ENCODE measurements around the gene SERPINA3. TPM values are rescaled to one million over a fixed set of nuclear protein-coding genes. Genes with fewer than 3 reads are reported as not detected.

The SERPINA3 gene
- total RNA-seq, 1 donor from 2014 or later = not detected

DNA sequence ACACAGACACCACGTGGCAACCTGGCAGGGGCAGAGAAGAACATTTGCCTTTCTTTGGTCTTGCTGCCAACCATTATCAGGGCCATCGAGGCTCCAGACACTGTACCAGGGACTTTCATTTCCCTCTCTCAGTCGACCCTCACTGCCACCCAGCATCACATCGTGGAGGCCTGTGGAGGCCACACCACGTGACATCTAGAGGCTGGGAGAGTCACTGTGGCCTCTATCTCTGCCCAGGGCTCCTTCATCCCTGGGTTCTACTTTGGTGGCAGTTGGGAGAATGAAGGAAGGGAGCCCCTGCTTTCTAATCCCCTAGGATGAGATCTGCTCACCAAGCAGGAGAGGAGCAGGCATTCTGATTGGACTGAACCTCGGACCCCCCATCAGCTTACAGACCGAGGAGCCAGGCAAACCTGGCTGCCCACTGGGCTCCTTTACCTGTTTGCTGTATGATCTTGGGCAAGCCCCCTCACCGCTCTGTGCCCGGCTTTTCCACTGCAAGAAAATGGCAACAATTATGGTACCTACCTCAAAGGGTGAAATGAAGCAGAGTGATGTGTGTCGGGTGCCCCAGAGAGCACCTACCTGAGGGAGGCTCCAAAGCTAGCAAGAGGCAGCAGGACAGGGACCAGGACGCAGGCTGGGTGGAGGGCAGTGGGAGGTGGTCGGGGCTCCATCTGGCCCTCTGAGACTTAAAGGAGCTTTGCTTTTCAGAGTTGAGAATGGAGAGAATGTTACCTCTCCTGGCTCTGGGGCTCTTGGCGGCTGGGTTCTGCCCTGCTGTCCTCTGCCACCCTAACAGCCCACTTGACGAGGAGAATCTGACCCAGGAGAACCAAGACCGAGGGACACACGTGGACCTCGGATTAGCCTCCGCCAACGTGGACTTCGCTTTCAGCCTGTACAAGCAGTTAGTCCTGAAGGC, 1.8 kb downstream of the SERPINA3 start:
- H3K36me3 Mint-ChIP-seq (ENCODE audit: low read depth) = no peaks in the 10 kb centered on the region
- no peak for DNase-seq
- no peak overlapping the region for H3K4me3 Mint-ChIP-seq
- intact Hi-C loops (cut with micrococcal nuclease) = no loop called here
- no peak overlapping the region for H3K27ac Mint-ChIP-seq
- no peaks in the 10 kb centered on the region for H3K27me3 Mint-ChIP-seq
- H3K4me1 Mint-ChIP-seq = no peaks in the 10 kb centered on the region
- peaks cover 18% of the 10 kb centered on the region for H3K9me3 Mint-ChIP-seq

DNA sequence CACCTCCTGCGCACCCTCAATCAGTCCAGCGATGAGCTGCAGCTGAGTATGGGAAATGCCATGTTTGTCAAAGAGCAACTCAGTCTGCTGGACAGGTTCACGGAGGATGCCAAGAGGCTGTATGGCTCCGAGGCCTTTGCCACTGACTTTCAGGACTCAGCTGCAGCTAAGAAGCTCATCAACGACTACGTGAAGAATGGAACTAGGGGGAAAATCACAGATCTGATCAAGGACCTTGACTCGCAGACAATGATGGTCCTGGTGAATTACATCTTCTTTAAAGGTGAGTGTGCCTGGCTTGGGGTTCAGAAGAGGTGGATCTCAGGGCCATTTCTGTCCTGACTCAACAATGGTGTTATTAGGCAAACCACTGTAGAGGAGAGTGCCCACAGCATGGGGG, 2.6 kb downstream of the SERPINA3 start:
- Mint-ChIP-seq H3K9me3 (peaks cover 19% of the 10 kb centered on the region), H3K27ac (no peak overlapping the region), H3K36me3 (ENCODE audit: low read depth) (no peaks in the 10 kb centered on the region), H3K27me3 (no peaks in the 10 kb centered on the region), H3K4me1 (no peaks in the 10 kb centered on the region), H3K4me3 (no peak overlapping the region)
- intact Hi-C loops (cut with micrococcal nuclease) = no loop called here
- DNase-seq = no peak

DNA sequence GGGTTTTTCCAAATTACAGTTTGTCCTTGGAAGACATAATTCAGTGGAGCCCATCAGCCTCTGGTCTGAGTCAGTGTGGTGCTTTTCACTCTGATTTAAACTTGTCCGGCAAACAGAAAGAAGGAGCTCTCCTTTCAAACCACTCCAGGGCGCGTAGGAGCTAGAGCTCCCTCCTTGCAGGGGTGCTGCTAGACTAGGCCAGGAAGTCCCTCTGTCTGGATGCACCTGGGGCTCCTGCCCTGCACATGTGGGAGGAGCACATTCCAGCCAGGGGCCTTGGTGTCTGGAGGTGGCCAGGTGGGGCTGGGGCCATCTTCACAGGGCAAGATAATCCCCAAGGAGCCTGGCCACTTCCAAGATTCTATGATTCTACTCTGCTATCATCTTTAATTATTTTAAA, 3.1 kb downstream of the SERPINA3 start:
- no peaks in the 10 kb centered on the region for H3K27me3 Mint-ChIP-seq
- no peak overlapping the region for H3K27ac Mint-ChIP-seq
- intact Hi-C loops (cut with micrococcal nuclease) = no loop called here
- no peaks in the 10 kb centered on the region for H3K36me3 Mint-ChIP-seq (ENCODE audit: low read depth)
- no peak for DNase-seq
- H3K4me3 Mint-ChIP-seq = no peak overlapping the region
- peaks cover 19% of the 10 kb centered on the region for H3K9me3 Mint-ChIP-seq
- no peaks in the 10 kb centered on the region for H3K4me1 Mint-ChIP-seq

DNA sequence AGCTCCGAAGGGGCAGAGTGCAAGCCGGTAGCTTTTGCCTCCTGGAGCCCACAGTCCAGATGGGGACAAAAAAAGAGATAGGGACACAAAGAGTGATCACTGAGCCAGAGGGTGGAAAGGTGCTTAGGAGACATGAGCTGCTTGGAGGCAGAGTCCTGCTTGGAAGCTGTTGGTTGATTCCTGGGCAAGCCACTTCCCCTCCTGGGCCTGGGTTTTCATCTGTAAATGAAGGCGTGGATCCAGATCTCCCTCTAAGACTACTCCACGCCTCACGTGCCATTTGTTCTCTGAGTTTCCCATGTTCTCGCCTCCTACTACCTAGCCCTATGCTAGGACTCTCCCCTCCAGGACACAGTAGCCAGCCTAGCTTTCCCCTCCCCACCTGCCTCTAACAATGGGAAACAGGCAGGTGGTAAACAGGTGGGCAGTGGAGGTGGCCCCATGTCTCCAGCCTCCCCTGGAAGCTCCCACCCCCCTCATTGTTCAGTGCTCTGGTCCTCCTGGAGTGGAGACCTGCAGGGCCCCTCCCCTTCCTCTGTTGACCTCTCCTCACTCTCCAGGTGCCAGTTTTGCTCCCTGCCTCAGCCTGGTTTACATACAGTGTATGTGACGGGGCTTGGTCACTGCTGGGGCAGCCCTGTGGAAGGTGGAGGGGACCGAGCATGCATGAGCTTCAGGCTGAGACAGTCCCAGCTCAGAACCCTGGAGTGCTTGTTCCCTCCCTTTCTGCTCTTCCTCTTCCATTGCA, 3.8 kb downstream of the SERPINA3 start:
- no peaks in the 10 kb centered on the region for H3K27me3 Mint-ChIP-seq
- DNase-seq = no peak
- H3K9me3 Mint-ChIP-seq = peaks cover 19% of the 10 kb centered on the region
- intact Hi-C loops (cut with micrococcal nuclease) = no loop called here
- no peak overlapping the region for H3K4me3 Mint-ChIP-seq
- no peaks in the 10 kb centered on the region for H3K36me3 Mint-ChIP-seq (ENCODE audit: low read depth)
- H3K27ac Mint-ChIP-seq = no peak overlapping the region
- H3K4me1 Mint-ChIP-seq = no peaks in the 10 kb centered on the region

DNA sequence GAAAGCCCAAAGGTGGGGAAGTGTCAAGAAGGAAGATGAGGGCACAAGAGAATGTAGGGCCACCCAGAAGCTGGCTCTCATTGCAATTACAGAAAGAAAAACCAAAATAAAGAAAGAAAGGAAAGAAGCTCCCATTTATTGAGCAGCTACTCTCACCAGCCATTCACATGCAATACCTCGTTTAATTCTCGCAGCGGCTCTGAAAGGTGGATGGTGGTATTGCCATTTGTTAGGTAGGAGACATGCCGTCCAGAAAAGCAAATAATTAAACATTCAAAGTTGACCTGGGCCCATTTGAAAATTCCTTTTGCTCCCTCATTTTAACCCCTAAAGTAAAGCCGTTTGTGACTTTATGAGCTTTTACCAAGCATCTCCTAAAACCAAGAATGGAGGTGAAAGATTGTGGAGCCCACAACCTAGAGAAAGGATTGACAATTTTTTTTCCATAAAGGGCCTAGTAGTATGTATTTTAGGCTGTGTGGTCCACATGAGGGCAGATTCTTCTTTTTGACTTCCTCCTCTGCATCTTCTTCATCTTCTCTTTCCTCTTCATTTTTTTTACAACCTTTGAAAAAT, 5.3 kb downstream of the SERPINA3 start:
- Mint-ChIP-seq H3K9me3 (peaks cover 19% of the 10 kb centered on the region), H3K36me3 (ENCODE audit: low read depth) (no peaks in the 10 kb centered on the region), H3K4me3 (no peak overlapping the region), H3K4me1 (no peaks in the 10 kb centered on the region), H3K27me3 (no peaks in the 10 kb centered on the region), H3K27ac (no peak overlapping the region)
- no peak for DNase-seq
- intact Hi-C loops (cut with micrococcal nuclease) = no loop called here

DNA sequence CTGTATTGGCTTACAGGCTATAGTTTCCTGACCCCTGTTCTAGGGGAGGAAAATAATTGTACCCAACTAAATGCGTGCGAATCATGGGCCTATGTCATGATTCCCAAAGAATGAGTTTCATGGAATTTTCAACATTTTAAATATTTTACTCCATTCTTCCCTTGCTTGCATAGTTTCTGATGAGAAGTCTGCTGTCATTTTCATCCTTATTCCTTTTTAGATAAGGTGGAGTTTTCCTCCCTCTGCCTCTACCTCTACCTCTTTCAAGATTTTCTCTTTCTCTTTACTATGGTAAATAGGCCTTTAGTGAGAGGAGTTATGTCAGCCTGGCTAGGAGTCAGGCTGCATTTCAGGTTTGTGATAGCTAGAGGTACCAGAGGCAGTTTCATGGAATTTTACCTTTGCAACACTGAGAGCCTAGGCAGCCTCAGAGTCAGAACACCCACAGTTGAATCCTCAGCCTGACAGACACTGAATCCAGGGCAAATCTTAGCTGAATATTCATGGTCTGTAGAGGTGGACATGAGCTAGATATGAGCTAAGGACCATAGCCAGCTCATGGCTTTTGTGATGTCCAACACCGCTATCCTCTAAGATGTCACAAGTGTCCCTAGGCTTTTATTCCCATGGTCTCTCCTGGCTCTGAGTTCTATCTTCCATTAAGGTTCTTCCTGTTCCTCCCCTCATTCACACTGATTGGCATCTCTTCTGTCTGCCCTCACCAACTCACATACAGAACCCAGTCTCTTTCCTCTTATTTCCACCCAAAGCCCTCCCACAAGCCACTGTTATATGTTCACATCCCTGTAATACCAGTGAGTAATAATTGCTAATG, 6.0 kb downstream of the SERPINA3 start:
- Mint-ChIP-seq H3K36me3 (ENCODE audit: low read depth) (no peaks in the 10 kb centered on the region), H3K27me3 (no peaks in the 10 kb centered on the region), H3K9me3 (peaks cover 19% of the 10 kb centered on the region), H3K4me1 (no peaks in the 10 kb centered on the region), H3K27ac (no peak overlapping the region), H3K4me3 (no peak overlapping the region)
- intact Hi-C loops (cut with micrococcal nuclease) = no loop called here
- DNase-seq = no peak

DNA sequence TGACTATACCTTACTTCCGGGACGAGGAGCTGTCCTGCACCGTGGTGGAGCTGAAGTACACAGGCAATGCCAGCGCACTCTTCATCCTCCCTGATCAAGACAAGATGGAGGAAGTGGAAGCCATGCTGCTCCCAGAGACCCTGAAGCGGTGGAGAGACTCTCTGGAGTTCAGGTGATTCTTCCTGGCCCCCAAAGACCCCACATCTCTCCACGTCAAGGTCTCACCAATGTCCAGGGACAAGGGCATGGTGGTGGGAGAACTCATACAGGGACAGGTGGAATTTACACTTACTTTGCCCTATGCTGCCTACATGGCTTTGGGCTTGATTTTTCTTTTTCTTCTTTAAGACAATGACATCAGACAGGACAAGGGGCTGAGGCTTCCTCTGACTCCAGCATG, 7.1 kb downstream of the SERPINA3 start:
- Mint-ChIP-seq H3K27me3 (no peaks in the 10 kb centered on the region), H3K4me1 (no peaks in the 10 kb centered on the region), H3K4me3 (no peak overlapping the region), H3K36me3 (ENCODE audit: low read depth) (no peaks in the 10 kb centered on the region), H3K9me3 (peaks cover 19% of the 10 kb centered on the region), H3K27ac (no peak overlapping the region)
- intact Hi-C loops (cut with micrococcal nuclease) = no loop called here
- no peak for DNase-seq

DNA sequence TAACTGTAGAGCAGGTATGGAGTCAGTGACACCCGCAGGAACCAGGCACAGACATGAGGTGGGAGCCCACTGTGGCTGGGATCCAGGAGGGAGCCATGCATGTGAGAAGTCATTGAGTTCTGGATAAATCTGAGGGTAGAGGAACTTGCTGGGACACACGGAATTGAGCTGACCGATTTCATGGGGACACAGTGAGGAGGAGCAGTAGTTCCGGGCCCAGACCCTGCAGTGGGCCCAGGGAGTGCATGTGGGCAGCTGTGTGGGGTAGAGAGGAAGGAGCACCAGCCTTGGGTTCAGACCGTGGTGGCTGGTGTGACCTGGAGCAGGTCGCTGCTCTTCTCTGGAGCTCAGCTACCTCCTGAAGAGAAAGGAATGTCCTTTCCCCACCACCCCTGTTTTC, 8.4 kb downstream of the SERPINA3 start:
- Mint-ChIP-seq H3K27ac (no peak overlapping the region), H3K27me3 (no peaks in the 10 kb centered on the region), H3K4me3 (no peak overlapping the region), H3K9me3 (peaks cover 19% of the 10 kb centered on the region), H3K4me1 (no peaks in the 10 kb centered on the region), H3K36me3 (ENCODE audit: low read depth) (no peaks in the 10 kb centered on the region)
- DNase-seq = no peak
- intact Hi-C loops (cut with micrococcal nuclease) = no loop called here

DNA sequence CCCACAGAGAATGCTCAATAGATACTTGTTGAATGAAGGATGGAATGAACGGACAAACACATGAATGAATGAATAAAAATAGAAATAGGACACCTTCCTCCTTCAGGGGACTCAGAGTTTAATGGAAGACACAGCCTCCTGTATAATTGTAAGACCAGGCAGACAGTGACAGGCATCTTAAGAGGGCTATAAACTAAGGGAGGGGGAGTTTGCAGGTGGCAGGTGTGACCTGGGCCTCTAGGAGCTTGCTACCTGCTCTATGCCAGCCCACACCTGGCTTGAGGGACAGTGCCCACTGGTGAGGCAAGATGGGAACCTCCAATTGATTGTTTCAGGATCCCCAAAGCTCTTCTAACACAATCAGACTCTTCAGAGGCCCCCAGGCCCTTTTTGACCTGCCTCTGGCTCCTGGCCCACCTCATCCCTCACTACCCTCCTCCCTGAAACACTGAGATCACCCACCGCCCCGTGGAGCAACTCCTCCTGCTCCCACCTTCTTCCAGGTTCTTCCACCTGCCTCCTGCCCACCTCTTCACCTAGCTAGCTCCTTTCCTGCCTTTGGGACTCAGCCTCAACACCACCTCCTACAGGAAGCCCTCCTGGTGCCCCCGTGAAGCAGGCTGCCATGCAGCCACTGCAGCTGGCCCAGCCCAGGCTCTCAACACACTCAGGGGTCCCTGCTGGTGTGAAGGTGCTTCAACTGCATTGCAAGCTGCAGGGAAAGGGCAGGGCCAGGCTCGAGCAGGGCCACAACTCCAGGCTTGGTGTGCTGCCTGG, 9.4 kb downstream of the SERPINA3 start:
- H3K4me3 Mint-ChIP-seq = no peak overlapping the region
- intact Hi-C loops (cut with micrococcal nuclease) = no loop called here
- H3K27me3 Mint-ChIP-seq = no peaks in the 10 kb centered on the region
- H3K4me1 Mint-ChIP-seq = no peaks in the 10 kb centered on the region
- no peaks in the 10 kb centered on the region for H3K36me3 Mint-ChIP-seq (ENCODE audit: low read depth)
- no peak for DNase-seq
- H3K27ac Mint-ChIP-seq = no peak overlapping the region
- peaks cover 16% of the 10 kb centered on the region for H3K9me3 Mint-ChIP-seq

DNA sequence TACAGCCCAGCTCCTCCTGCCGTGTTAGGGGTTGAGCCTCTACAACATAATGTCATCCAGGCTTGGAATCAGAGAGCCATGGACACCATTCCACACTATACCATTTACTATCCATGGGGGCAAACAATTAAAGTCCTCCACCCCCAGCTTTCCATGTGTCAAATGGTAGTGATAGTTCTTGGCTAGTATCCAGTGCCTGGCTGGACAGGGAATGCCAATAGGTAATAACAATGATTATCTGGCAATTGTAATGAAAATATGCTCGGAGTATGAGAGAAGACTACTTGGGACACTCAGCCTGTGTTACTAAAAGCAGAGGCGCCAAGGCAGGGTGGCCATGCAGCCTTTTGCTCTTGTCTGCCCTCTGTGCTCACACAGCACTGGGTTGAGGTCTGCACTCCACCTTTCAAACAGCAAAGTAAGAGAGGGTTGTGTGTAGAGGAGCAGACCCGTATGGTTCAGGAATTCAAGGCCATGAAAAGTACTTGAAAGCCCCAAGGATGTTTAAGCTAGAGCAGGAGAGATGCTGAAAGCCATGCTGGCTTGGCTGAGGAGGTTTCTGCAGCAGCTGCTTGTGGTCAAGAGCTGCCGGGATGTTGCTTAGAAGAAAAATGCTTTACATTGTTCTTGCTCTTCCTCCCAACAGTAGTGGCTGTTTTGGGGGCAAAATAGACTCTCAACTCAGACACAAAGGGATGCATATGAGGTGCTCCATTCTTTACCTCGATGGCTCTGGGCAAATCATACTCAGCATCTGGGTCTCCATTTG, 10.6 kb downstream of the SERPINA3 start:
- H3K9me3 Mint-ChIP-seq = peaks cover 11% of the 10 kb centered on the region
- no peak for DNase-seq
- no peaks in the 10 kb centered on the region for H3K27me3 Mint-ChIP-seq
- no peak overlapping the region for H3K27ac Mint-ChIP-seq
- H3K36me3 Mint-ChIP-seq (ENCODE audit: low read depth) = no peaks in the 10 kb centered on the region
- intact Hi-C loops (cut with micrococcal nuclease) = no loop called here
- H3K4me3 Mint-ChIP-seq = no peak overlapping the region
- no peaks in the 10 kb centered on the region for H3K4me1 Mint-ChIP-seq

DNA sequence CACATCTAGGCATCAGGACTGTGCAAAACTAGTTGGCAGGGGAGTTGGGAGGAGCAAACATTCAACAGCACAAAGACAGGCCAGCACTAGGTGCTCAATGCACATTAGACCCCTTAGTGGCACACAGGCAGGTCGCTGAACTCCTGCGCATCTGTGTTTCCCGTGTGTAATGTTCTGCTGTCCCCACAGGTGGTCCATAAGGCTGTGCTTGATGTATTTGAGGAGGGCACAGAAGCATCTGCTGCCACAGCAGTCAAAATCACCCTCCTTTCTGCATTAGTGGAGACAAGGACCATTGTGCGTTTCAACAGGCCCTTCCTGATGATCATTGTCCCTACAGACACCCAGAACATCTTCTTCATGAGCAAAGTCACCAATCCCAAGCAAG, 11.2 kb downstream of the SERPINA3 start:
- intact Hi-C loops (cut with micrococcal nuclease) = no loop called here
- no peak for DNase-seq
- H3K4me1 Mint-ChIP-seq = no peaks in the 10 kb centered on the region
- no peaks in the 10 kb centered on the region for H3K27me3 Mint-ChIP-seq
- H3K4me3 Mint-ChIP-seq = no peak overlapping the region
- no peaks in the 10 kb centered on the region for H3K36me3 Mint-ChIP-seq (ENCODE audit: low read depth)
- H3K9me3 Mint-ChIP-seq = peaks cover 6% of the 10 kb centered on the region
- no peak overlapping the region for H3K27ac Mint-ChIP-seq

DNA sequence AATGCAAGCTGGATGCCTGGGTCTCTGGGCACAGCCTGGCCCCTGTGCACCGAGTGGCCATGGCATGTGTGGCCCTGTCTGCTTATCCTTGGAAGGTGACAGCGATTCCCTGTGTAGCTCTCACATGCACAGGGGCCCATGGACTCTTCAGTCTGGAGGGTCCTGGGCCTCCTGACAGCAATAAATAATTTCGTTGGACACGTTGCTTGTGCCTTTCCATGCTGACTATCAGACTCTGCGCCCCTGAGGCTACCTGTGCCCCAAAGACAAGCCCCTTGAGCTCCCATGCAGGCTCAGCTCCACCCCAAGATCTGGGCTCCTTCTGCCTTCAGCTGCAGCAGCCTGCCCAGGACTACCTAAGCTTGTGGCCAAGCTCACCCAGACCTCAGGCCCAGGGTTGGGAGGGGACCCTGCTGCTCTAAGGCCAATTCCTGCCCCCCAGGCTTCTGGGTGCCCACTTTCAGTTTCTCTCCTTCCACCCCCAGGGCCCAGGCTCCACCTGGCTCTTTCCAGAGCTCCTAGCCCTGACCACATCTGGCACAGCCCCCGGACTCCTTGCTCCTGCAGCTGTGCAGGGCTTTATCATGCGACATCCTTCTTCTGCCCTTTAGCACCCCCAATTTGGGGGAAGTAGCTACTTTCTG, 11.8 kb downstream of the SERPINA3 start:
- Mint-ChIP-seq H3K27ac (no peak overlapping the region), H3K27me3 (peaks cover under 1% of the 10 kb centered on the region), H3K9me3 (peaks cover under 1% of the 10 kb centered on the region), H3K4me1 (no peaks in the 10 kb centered on the region), H3K4me3 (no peak overlapping the region), H3K36me3 (ENCODE audit: low read depth) (no peaks in the 10 kb centered on the region)
- DNase-seq = no peak
- intact Hi-C loops (cut with micrococcal nuclease) = no loop called here
